ENCODE results near the gene KCNIP1.

DNA sequence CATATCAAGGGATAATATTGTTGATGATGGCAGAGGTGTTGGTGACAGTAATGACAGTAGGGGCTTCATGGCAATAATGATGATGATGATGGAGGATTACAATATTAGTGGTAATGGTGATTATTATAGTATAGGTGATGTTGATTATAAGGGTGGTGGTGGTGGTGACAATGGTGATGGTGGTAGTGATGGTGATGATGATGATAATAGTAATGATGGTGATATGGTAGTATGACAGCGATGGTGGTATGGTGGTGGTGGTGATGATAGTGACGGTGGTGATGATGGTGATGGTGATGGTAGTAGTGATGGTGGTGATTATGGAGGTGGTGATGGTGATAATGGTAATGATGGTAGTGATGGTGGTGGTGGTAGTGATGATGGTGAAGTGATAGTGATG is 13.6 kb downstream of the KCNIP1 start:
- no peak for TF ChIP-seq KDM1A (CRISPR knock-in tag; IDR thresholded peaks at IDR 0.05)
- TF ChIP-seq, protein P1, sequence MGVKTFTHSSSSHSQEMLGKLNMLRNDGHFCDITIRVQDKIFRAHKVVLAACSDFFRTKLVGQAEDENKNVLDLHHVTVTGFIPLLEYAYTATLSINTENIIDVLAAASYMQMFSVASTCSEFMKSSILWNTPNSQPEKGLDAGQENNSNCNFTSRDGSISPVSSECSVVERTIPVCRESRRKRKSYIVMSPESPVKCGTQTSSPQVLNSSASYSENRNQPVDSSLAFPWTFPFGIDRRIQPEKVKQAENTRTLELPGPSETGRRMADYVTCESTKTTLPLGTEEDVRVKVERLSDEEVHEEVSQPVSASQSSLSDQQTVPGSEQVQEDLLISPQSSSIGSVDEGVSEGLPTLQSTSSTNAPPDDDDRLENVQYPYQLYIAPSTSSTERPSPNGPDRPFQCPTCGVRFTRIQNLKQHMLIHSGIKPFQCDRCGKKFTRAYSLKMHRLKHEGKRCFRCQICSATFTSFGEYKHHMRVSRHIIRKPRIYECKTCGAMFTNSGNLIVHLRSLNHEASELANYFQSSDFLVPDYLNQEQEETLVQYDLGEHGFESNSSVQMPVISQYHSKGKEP (CRISPR knock-in tag; IDR thresholded peaks at IDR 0.05): no peak
- no peak for TF ChIP-seq ZNF724P (CRISPR knock-in tag; IDR thresholded peaks at IDR 0.05; ENCODE audit: borderline replicate concordance)
- TF ChIP-seq, protein P2, sequence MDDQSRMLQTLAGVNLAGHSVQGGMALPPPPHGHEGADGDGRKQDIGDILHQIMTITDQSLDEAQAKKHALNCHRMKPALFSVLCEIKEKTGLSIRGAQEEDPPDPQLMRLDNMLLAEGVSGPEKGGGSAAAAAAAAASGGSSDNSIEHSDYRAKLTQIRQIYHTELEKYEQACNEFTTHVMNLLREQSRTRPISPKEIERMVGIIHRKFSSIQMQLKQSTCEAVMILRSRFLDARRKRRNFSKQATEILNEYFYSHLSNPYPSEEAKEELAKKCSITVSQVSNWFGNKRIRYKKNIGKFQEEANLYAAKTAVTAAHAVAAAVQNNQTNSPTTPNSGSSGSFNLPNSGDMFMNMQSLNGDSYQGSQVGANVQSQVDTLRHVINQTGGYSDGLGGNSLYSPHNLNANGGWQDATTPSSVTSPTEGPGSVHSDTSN (CRISPR knock-in tag; IDR thresholded peaks at IDR 0.05; ENCODE audit: borderline replicate concordance): no peak
- TF ChIP-seq, protein P3, sequence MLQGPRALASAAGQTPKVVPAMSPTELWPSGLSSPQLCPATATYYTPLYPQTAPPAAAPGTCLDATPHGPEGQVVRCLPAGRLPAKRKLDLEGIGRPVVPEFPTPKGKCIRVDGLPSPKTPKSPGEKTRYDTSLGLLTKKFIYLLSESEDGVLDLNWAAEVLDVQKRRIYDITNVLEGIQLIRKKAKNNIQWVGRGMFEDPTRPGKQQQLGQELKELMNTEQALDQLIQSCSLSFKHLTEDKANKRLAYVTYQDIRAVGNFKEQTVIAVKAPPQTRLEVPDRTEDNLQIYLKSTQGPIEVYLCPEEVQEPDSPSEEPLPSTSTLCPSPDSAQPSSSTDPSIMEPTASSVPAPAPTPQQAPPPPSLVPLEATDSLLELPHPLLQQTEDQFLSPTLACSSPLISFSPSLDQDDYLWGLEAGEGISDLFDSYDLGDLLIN (CRISPR knock-in tag; IDR thresholded peaks at IDR 0.05; ENCODE audit: borderline replicate concordance): no peak
- TF ChIP-seq TAF15 (IDR thresholded peaks at IDR 0.05; ENCODE audit: low read depth, low read length, poor library complexity, severe bottlenecking): no peak
- TF ChIP-seq, protein P4, sequence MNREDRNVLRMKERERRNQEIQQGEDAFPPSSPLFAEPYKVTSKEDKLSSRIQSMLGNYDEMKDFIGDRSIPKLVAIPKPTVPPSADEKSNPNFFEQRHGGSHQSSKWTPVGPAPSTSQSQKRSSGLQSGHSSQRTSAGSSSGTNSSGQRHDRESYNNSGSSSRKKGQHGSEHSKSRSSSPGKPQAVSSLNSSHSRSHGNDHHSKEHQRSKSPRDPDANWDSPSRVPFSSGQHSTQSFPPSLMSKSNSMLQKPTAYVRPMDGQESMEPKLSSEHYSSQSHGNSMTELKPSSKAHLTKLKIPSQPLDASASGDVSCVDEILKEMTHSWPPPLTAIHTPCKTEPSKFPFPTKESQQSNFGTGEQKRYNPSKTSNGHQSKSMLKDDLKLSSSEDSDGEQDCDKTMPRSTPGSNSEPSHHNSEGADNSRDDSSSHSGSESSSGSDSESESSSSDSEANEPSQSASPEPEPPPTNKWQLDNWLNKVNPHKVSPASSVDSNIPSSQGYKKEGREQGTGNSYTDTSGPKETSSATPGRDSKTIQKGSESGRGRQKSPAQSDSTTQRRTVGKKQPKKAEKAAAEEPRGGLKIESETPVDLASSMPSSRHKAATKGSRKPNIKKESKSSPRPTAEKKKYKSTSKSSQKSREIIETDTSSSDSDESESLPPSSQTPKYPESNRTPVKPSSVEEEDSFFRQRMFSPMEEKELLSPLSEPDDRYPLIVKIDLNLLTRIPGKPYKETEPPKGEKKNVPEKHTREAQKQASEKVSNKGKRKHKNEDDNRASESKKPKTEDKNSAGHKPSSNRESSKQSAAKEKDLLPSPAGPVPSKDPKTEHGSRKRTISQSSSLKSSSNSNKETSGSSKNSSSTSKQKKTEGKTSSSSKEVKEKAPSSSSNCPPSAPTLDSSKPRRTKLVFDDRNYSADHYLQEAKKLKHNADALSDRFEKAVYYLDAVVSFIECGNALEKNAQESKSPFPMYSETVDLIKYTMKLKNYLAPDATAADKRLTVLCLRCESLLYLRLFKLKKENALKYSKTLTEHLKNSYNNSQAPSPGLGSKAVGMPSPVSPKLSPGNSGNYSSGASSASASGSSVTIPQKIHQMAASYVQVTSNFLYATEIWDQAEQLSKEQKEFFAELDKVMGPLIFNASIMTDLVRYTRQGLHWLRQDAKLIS (CRISPR knock-in tag; IDR thresholded peaks at IDR 0.05): no peak
- TF ChIP-seq, protein P5, sequence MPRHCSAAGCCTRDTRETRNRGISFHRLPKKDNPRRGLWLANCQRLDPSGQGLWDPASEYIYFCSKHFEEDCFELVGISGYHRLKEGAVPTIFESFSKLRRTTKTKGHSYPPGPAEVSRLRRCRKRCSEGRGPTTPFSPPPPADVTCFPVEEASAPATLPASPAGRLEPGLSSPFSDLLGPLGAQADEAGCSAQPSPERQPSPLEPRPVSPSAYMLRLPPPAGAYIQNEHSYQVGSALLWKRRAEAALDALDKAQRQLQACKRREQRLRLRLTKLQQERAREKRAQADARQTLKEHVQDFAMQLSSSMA (CRISPR knock-in tag; IDR thresholded peaks at IDR 0.05): no peak
- TF ChIP-seq, protein P6, sequence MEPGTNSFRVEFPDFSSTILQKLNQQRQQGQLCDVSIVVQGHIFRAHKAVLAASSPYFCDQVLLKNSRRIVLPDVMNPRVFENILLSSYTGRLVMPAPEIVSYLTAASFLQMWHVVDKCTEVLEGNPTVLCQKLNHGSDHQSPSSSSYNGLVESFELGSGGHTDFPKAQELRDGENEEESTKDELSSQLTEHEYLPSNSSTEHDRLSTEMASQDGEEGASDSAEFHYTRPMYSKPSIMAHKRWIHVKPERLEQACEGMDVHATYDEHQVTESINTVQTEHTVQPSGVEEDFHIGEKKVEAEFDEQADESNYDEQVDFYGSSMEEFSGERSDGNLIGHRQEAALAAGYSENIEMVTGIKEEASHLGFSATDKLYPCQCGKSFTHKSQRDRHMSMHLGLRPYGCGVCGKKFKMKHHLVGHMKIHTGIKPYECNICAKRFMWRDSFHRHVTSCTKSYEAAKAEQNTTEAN (CRISPR knock-in tag; conservative IDR thresholded peaks at IDR 0.05): no peak
- TF ChIP-seq, protein P7, sequence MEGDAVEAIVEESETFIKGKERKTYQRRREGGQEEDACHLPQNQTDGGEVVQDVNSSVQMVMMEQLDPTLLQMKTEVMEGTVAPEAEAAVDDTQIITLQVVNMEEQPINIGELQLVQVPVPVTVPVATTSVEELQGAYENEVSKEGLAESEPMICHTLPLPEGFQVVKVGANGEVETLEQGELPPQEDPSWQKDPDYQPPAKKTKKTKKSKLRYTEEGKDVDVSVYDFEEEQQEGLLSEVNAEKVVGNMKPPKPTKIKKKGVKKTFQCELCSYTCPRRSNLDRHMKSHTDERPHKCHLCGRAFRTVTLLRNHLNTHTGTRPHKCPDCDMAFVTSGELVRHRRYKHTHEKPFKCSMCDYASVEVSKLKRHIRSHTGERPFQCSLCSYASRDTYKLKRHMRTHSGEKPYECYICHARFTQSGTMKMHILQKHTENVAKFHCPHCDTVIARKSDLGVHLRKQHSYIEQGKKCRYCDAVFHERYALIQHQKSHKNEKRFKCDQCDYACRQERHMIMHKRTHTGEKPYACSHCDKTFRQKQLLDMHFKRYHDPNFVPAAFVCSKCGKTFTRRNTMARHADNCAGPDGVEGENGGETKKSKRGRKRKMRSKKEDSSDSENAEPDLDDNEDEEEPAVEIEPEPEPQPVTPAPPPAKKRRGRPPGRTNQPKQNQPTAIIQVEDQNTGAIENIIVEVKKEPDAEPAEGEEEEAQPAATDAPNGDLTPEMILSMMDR (CRISPR knock-in tag; IDR thresholded peaks at IDR 0.05): no peak
- TF ChIP-seq, protein P8, sequence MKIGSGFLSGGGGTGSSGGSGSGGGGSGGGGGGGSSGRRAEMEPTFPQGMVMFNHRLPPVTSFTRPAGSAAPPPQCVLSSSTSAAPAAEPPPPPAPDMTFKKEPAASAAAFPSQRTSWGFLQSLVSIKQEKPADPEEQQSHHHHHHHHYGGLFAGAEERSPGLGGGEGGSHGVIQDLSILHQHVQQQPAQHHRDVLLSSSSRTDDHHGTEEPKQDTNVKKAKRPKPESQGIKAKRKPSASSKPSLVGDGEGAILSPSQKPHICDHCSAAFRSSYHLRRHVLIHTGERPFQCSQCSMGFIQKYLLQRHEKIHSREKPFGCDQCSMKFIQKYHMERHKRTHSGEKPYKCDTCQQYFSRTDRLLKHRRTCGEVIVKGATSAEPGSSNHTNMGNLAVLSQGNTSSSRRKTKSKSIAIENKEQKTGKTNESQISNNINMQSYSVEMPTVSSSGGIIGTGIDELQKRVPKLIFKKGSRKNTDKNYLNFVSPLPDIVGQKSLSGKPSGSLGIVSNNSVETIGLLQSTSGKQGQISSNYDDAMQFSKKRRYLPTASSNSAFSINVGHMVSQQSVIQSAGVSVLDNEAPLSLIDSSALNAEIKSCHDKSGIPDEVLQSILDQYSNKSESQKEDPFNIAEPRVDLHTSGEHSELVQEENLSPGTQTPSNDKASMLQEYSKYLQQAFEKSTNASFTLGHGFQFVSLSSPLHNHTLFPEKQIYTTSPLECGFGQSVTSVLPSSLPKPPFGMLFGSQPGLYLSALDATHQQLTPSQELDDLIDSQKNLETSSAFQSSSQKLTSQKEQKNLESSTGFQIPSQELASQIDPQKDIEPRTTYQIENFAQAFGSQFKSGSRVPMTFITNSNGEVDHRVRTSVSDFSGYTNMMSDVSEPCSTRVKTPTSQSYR (CRISPR knock-in tag; IDR thresholded peaks at IDR 0.05; ENCODE audit: borderline replicate concordance): no peak
- TF ChIP-seq, protein P9, sequence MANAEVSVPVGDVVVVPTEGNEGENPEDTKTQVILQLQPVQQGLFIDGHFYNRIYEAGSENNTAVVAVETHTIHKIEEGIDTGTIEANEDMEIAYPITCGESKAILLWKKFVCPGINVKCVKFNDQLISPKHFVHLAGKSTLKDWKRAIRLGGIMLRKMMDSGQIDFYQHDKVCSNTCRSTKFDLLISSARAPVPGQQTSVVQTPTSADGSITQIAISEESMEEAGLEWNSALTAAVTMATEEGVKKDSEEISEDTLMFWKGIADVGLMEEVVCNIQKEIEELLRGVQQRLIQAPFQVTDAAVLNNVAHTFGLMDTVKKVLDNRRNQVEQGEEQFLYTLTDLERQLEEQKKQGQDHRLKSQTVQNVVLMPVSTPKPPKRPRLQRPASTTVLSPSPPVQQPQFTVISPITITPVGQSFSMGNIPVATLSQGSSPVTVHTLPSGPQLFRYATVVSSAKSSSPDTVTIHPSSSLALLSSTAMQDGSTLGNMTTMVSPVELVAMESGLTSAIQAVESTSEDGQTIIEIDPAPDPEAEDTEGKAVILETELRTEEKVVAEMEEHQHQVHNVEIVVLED (CRISPR knock-in tag; IDR thresholded peaks at IDR 0.05; ENCODE audit: borderline replicate concordance): no peak
- TF ChIP-seq NR3C1 (CRISPR knock-in tag; IDR thresholded peaks at IDR 0.05): no peak

Measured in HepG2 (cell line).